ENCODE measurements around the gene GRM1.

The GRM1 gene

GRCh38 chr6:146484411-146484810 lies 455.5 kb downstream of the GRM1 start:
- DNase-seq: no peak
